Epithelial cell of esophagus (primary cell): ENCODE data around the gene ARID1B.

Experiments used
- DNase-seq: peaks from one replicate; pipeline ENCODE4 v3.0.0; 2010; ENCODE audit warnings: low read depth
- H3K4me3 ChIP-seq: 2 replicates; pipeline ENCODE4 v1.5.1; 2011; ENCODE audit warnings: mild to moderate bottlenecking, low read length, control low read depth
- CTCF ChIP-seq: IDR thresholded peaks from 2 replicates; pipeline ENCODE4 v1.5.1; 2011; ENCODE audit warnings: low read depth, mild to moderate bottlenecking, low read length, control low read depth, inconsistent platforms; ENCODE audit not compliant: insufficient read depth; ENCODE audit errors: missing control alignments

Gene ARID1B

DNA sequence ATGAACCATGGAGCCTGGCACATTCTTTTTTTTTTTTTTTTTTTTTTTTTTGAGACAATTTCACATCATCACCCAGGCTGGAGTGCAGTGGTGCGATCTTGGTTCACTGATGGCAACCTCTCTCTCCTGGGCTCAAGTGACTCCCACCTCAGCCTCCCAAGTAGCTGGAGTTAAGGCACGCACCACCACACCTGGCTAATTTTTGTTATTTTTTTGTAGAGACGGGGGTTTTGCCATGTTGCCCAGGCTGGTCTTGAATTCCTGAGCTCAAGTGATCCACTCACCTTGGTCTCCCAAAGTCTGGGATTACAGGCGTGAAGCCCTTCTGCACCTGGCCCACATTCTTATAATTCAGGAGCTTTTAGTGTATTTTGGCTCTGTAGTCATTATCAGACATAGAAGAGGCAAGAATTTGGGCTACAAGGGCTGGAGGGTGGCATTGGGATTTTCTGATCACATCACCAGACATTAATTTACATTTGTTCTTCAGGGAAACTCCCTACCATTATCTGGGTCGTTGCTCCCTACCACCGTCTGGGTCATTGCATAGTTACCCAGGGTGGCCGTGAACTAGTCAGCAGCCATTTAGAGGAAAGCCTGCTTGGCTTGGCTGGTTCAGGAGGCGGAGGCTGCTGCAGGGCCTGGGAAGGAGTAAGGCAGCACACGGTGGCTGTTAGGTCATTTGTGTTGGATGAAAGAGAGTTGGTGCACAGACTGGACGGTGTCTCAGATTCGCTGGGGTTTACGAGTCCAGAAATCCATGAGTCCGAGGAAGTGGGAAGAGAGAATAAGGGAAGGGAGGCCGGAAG, 17.6 kb downstream of the ARID1B start:
- H3K4me3 ChIP-seq: no peak overlapping the region
- no peak for TF ChIP-seq CTCF
- no peak for DNase-seq

GRCh38 chr6:156795825-156796224, 18.6 kb downstream of the ARID1B start:
- no peak overlapping the region for H3K4me3 ChIP-seq
- TF ChIP-seq CTCF: no peak
- no peak for DNase-seq

DNA sequence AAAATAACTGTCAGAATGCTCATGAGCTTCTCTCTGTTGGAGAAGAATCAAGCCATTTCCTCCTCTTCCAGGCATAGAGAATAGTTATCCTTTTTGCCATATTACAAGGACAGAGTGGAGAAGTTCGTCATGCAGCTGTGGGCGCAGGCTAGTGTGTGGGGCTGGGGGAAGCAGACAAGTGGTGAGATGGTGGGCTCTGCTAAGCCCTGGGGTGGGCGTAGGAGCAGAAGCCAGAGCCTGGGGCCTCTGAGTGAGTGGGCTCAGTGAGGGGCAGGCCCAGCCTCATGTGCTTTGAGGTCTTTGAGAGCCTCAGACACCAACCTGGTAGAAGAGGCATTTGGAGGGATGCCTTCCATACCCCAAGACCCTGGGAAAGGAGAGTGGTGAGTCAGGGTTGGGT, 19.4 kb downstream of the ARID1B start:
- H3K4me3 ChIP-seq: no peak overlapping the region
- no peak for DNase-seq
- no peak for TF ChIP-seq CTCF

GRCh38 chr6:156797901-156798735, 20.9 kb downstream of the ARID1B start:
- H3K4me3 ChIP-seq: no peak overlapping the region
- no peak for TF ChIP-seq CTCF
- no peak for DNase-seq

DNA sequence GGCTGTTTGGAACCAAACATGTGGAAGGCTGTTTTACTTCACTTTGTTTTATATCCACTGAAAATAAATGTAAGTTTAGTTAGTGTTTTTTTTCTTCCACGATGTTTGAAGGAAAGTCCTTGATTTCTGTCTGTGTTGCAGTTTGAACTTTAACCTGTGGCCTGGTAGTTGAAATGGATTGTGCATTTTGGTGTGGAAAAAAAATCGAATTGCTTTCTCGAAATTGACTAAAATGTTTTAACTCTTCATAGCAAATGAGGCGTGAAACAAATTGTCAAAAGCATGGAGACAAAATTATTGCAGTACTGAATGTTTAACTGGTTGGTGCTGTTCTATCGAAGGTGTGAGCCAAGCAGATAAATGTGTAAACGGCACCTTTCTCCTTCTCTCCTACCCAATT, 24.5 kb downstream of the ARID1B start:
- no peak overlapping the region for H3K4me3 ChIP-seq
- DNase-seq: no peak
- no peak for TF ChIP-seq CTCF

- H3K4me3 ChIP-seq: no peak overlapping the region
- no peak for TF ChIP-seq CTCF
- DNase-seq: no peak
Measured at GRCh38 chr6:156803353-156803752, 26.2 kb downstream of the ARID1B start.
